ENCODE data around the gene RINT1. TPM values are rescaled to one million over a fixed set of nuclear protein-coding genes. Genes with fewer than 3 reads are reported as not detected.

RINT1 gene
- polyA plus RNA-seq, 1 donor (not counting 4 experiments of a cell fraction or from before 2014, with no cell fraction given): 23.6 TPM

DNA sequence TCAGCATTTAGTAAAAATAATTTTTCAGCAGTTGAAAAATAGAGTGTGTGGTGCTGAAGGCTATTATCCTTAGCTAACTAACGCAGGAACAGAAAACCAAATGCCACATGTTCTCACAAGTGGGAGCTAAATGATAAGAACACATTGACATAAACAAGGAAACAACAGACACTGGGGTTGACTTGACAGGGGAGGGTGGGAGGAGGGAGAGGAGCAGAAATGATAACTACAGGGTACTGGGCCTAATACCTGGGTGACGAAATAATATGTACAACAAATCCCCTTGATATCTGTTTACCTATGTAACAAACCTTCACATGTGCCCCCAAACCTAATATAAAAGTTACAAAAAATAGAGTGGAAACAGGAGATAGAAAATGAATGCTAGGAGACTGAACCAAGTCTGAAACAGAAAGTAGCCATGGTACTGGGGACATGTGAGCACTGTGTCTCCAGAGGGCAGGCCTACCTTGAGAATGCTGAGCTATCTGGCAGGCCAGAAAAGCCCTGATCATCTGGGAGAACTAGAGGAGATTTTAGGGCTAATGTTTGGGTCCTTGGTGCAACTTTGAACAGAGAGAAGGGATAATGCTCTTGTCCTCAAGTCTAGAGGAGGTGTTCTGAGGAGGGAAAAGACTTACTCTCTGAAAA, 54.0 kb downstream of the RINT1 start:
- H3K4me2 ChIP-seq (ENCODE audit: control insufficient read depth, extremely low read depth, insufficient read depth, low read depth, low read length): no peak overlapping the region
- H3K4me1 ChIP-seq (ENCODE audit: control insufficient read depth, extremely low read depth, insufficient read depth, low read length): peaks cover 2% of the 10 kb centered on the region
- TF ChIP-seq EZH2 (IDR thresholded peaks at IDR 0.05; ENCODE audit: low read length): no peak
- TF ChIP-seq, protein P1, sequence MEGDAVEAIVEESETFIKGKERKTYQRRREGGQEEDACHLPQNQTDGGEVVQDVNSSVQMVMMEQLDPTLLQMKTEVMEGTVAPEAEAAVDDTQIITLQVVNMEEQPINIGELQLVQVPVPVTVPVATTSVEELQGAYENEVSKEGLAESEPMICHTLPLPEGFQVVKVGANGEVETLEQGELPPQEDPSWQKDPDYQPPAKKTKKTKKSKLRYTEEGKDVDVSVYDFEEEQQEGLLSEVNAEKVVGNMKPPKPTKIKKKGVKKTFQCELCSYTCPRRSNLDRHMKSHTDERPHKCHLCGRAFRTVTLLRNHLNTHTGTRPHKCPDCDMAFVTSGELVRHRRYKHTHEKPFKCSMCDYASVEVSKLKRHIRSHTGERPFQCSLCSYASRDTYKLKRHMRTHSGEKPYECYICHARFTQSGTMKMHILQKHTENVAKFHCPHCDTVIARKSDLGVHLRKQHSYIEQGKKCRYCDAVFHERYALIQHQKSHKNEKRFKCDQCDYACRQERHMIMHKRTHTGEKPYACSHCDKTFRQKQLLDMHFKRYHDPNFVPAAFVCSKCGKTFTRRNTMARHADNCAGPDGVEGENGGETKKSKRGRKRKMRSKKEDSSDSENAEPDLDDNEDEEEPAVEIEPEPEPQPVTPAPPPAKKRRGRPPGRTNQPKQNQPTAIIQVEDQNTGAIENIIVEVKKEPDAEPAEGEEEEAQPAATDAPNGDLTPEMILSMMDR (optimal IDR thresholded peaks at IDR 0.05 in 1 of 3, IDR thresholded peaks at IDR 0.05 in 1 of 3, conservative IDR thresholded peaks at IDR 0.05 in 1 of 3; ENCODE audit: extremely low read depth in 1 of 3, insufficient read depth in 2 of 3, low read length in 3 of 3): no peak
- no peak overlapping the region for H3K27ac ChIP-seq (ENCODE audit: control insufficient read depth, insufficient read depth, low read length)
- no peaks in the 10 kb centered on the region for H4K20me1 ChIP-seq (ENCODE audit: control insufficient read depth, extremely low read depth, insufficient read depth, low read length)
- dilution Hi-C loops (cut with MboI; ENCODE audit: extremely low pct_ligation_motif_present, low sequenced_read_pairs): no loop called here
- no peak for DNase-seq (ENCODE audit: low read depth, low spot score)
- no peak overlapping the region for H3K9ac ChIP-seq (ENCODE audit: control insufficient read depth, extremely low read depth, insufficient read depth, low read length)
- no peak for FAIRE-seq
- no peak overlapping the region for H3K4me3 ChIP-seq (ENCODE audit: control insufficient read depth in 2 of 3, extremely low read depth in 1 of 3, insufficient read depth in 2 of 3, low read depth in 1 of 3, low read length in 3 of 3)
- no peaks in the 10 kb centered on the region for H3K9me1 ChIP-seq (ENCODE audit: control insufficient read depth, extremely low read depth, insufficient read depth, low read length)
- H3K79me2 ChIP-seq (ENCODE audit: control insufficient read depth, insufficient read depth, low read length): no peaks in the 10 kb centered on the region
- no peaks in the 10 kb centered on the region for H3K9me3 ChIP-seq (ENCODE audit: control insufficient read depth, low read depth, low read length)
- no peaks in the 10 kb centered on the region for H3K27me3 ChIP-seq (ENCODE audit: control insufficient read depth, extremely low read depth, insufficient read depth, low read length)
- no peaks in the 10 kb centered on the region for H3K36me3 ChIP-seq (ENCODE audit: control insufficient read depth in 2 of 2, extremely low read depth in 1 of 2, insufficient read depth in 2 of 2, low read length in 2 of 2)
- no peak overlapping the region for H2AFZ ChIP-seq (ENCODE audit: control insufficient read depth, low read length)

DNA sequence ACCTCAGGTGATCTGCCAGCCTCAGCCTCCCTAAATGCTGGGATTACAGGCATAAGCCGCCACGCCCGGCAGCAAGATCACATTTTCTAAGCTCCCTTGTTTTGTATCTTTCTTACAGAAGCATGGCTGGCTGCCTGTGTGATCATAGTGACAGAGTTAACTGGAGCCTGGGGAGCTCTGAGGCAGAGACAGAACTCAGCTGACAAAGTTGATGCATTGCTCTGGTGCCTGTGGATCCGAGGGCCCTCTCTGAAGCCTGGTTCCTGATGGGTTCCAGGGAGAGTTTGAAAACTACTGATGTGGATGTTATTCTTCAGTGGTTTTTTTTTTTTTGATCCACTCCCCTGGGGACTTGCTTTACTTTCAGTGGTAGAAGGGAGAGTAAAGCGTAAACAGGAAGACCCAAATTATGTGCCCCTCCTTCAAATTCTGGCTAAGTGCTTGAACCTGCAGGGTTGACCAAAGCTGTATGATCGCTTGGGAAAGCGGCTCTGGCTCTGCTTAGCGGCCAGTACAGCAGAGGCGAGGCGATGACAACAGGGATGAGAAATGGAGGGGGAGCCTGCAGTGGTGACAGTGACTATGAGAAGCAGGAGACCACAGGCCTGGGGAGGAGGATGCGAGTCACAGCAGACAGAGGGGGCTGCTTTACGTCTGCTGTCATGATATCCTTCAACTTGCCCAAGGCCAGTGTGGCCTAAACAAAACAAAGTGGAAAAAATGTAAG, 56.1 kb downstream of the RINT1 start:
- H3K4me2 ChIP-seq (ENCODE audit: control insufficient read depth, extremely low read depth, insufficient read depth, low read depth, low read length): no peak overlapping the region
- H3K27me3 ChIP-seq (ENCODE audit: control insufficient read depth, extremely low read depth, insufficient read depth, low read length): no peaks in the 10 kb centered on the region
- no peaks in the 10 kb centered on the region for H3K36me3 ChIP-seq (ENCODE audit: control insufficient read depth in 2 of 2, extremely low read depth in 1 of 2, insufficient read depth in 2 of 2, low read length in 2 of 2)
- no peak for FAIRE-seq
- no peaks in the 10 kb centered on the region for H3K9me3 ChIP-seq (ENCODE audit: control insufficient read depth, low read depth, low read length)
- no peaks in the 10 kb centered on the region for H3K4me1 ChIP-seq (ENCODE audit: control insufficient read depth, extremely low read depth, insufficient read depth, low read length)
- TF ChIP-seq, protein P1 (optimal IDR thresholded peaks at IDR 0.05 in 1 of 3, IDR thresholded peaks at IDR 0.05 in 1 of 3, conservative IDR thresholded peaks at IDR 0.05 in 1 of 3; ENCODE audit: extremely low read depth in 1 of 3, insufficient read depth in 2 of 3, low read length in 3 of 3): no peak
- TF ChIP-seq EZH2 (IDR thresholded peaks at IDR 0.05; ENCODE audit: low read length): no peak
- H3K79me2 ChIP-seq (ENCODE audit: control insufficient read depth, insufficient read depth, low read length): no peaks in the 10 kb centered on the region
- no peak for DNase-seq (ENCODE audit: low read depth, low spot score)
- no peak overlapping the region for H3K27ac ChIP-seq (ENCODE audit: control insufficient read depth, insufficient read depth, low read length)
- dilution Hi-C loops (cut with MboI; ENCODE audit: extremely low pct_ligation_motif_present, low sequenced_read_pairs): no loop called here
- no peak overlapping the region for H3K9ac ChIP-seq (ENCODE audit: control insufficient read depth, extremely low read depth, insufficient read depth, low read length)
- no peaks in the 10 kb centered on the region for H4K20me1 ChIP-seq (ENCODE audit: control insufficient read depth, extremely low read depth, insufficient read depth, low read length)
- no peaks in the 10 kb centered on the region for H3K9me1 ChIP-seq (ENCODE audit: control insufficient read depth, extremely low read depth, insufficient read depth, low read length)
- no peak overlapping the region for H3K4me3 ChIP-seq (ENCODE audit: control insufficient read depth in 2 of 3, extremely low read depth in 1 of 3, insufficient read depth in 2 of 3, low read depth in 1 of 3, low read length in 3 of 3)
- H2AFZ ChIP-seq (ENCODE audit: control insufficient read depth, low read length): no peak overlapping the region

Data from keratinocyte (primary cell).